ENCODE data around the gene SIRPB2.
A peak's percentile ranks its signal among the peaks of the same experiment; 100 is the strongest.

SIRPB2 gene

DNA sequence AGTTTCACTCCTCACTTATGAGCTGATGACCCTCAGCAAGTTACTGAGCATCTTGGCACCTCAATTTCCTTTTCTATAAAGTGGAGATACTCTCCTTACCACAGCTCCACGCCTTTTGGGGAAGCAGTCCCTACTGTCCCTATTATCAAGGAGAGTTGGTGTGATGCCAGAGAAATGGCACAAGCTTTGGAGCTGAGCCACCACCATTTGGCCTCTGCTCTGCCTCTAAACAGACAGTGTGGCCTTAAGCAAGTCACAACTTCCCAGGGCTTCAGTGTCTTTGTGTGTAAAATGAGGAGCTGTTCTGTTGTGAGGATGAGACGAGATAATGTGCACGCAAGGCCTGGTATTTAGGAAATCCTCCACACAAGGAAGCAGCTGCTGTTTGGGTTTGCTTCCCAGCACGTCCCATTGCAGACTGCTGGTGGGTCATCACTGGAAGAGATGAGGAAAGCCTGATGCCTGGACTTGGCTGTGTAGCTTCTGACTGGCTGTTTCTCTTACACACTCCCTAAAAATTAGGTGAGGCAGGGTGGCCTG is 43.1 kb downstream of the SIRPB2 start:
- TF ChIP-seq, protein P1, sequence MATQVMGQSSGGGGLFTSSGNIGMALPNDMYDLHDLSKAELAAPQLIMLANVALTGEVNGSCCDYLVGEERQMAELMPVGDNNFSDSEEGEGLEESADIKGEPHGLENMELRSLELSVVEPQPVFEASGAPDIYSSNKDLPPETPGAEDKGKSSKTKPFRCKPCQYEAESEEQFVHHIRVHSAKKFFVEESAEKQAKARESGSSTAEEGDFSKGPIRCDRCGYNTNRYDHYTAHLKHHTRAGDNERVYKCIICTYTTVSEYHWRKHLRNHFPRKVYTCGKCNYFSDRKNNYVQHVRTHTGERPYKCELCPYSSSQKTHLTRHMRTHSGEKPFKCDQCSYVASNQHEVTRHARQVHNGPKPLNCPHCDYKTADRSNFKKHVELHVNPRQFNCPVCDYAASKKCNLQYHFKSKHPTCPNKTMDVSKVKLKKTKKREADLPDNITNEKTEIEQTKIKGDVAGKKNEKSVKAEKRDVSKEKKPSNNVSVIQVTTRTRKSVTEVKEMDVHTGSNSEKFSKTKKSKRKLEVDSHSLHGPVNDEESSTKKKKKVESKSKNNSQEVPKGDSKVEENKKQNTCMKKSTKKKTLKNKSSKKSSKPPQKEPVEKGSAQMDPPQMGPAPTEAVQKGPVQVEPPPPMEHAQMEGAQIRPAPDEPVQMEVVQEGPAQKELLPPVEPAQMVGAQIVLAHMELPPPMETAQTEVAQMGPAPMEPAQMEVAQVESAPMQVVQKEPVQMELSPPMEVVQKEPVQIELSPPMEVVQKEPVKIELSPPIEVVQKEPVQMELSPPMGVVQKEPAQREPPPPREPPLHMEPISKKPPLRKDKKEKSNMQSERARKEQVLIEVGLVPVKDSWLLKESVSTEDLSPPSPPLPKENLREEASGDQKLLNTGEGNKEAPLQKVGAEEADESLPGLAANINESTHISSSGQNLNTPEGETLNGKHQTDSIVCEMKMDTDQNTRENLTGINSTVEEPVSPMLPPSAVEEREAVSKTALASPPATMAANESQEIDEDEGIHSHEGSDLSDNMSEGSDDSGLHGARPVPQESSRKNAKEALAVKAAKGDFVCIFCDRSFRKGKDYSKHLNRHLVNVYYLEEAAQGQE (IDR thresholded peaks at IDR 0.05; ENCODE audit: insufficient read depth in 1 of 2, low read depth in 2 of 2, low read length in 2 of 2): no peak
- TF ChIP-seq SIN3A (IDR thresholded peaks at IDR 0.05; ENCODE audit: borderline replicate concordance, insufficient read depth, low read length) (no peak), POLR2AphosphoS5 (IDR thresholded peaks at IDR 0.05; ENCODE audit: low read depth, low read length) (no peak), TAF1 (IDR thresholded peaks at IDR 0.05; ENCODE audit: borderline replicate concordance, insufficient read depth, low read length) (no peak), FOXP2 (optimal IDR thresholded peaks at IDR 0.05; ENCODE audit: borderline replicate concordance, extremely low read depth, extremely low read length, insufficient read depth) (no peak)

DNA sequence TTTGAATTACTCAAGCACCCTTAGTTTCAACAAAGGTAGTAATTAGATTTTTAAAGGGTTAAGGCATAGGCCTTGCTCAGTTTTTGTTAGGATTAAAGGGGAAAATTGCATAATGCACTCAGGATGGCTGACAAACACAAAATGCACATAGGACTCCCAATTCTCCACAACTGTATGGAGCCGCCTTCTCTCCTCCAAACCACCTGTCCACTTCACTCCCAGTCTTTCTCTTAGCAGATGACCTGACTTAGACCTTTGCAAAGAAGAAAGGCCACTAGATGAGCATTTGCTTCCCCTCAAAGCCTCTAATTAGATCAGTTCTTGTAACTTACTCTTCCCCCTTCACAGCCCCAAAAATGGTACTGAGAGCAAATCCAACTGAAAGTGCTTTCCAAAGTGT is 44.7 kb downstream of the SIRPB2 start:
- no peak for TF ChIP-seq SIN3A (IDR thresholded peaks at IDR 0.05; ENCODE audit: borderline replicate concordance, insufficient read depth, low read length)
- no peak for TF ChIP-seq POLR2AphosphoS5 (IDR thresholded peaks at IDR 0.05; ENCODE audit: low read depth, low read length)
- TF ChIP-seq TAF1 (IDR thresholded peaks at IDR 0.05; ENCODE audit: borderline replicate concordance, insufficient read depth, low read length): no peak
- TF ChIP-seq FOXP2 (optimal IDR thresholded peaks at IDR 0.05; ENCODE audit: borderline replicate concordance, extremely low read depth, extremely low read length, insufficient read depth): no peak
- TF ChIP-seq, protein P1 (IDR thresholded peaks at IDR 0.05; ENCODE audit: insufficient read depth in 1 of 2, low read depth in 2 of 2, low read length in 2 of 2): no peak

DNA sequence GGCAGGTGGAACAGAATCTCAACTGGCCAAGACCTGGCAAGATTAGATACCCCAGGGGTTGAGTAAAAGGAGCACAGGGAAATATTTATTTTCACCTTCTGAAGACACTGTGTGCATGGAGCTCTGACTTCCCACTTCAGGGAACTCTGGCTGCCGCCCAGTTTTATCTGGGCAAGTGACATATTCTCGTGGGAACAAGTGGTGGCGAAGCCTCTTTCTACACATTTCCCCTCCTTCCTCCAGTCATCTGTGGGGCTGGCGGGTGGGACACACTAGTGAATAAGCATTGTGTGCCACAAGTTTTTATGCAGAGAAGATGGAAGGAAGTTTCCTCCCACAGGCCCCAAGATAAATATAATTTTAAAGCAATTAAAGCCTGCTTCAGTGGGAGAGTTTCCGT is 48.1 kb downstream of the SIRPB2 start:
- TF ChIP-seq SIN3A (IDR thresholded peaks at IDR 0.05; ENCODE audit: borderline replicate concordance, insufficient read depth, low read length) (no peak), TAF1 (IDR thresholded peaks at IDR 0.05; ENCODE audit: borderline replicate concordance, insufficient read depth, low read length) (no peak), FOXP2 (optimal IDR thresholded peaks at IDR 0.05; ENCODE audit: borderline replicate concordance, extremely low read depth, extremely low read length, insufficient read depth) (no peak), POLR2AphosphoS5 (IDR thresholded peaks at IDR 0.05; ENCODE audit: low read depth, low read length) (no peak)
- TF ChIP-seq, protein P1 (IDR thresholded peaks at IDR 0.05; ENCODE audit: insufficient read depth in 1 of 2, low read depth in 2 of 2, low read length in 2 of 2): no peak

DNA sequence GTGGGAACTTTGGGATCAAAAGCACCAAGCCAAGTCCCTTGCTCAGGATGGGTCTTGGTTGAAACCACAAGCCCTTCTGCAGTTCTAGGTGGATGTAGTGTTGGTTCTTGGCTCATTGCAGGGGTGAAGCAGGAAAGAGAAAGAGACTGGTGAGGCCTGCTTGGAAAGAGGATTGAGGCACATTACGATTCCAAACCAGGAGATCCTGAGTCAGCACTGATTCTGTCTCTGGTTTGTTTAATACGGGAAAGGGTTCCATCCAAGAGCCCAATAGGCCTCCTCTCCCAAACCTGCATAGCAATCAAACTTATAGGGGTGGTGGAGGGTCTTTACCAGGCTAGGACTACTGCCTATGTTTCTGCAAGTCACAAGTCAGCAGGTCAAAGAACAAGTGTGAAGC is 48.9 kb downstream of the SIRPB2 start:
- TF ChIP-seq SIN3A (IDR thresholded peaks at IDR 0.05; ENCODE audit: borderline replicate concordance, insufficient read depth, low read length) (no peak), FOXP2 (optimal IDR thresholded peaks at IDR 0.05; ENCODE audit: borderline replicate concordance, extremely low read depth, extremely low read length, insufficient read depth) (no peak), TAF1 (IDR thresholded peaks at IDR 0.05; ENCODE audit: borderline replicate concordance, insufficient read depth, low read length) (no peak), POLR2AphosphoS5 (IDR thresholded peaks at IDR 0.05; ENCODE audit: low read depth, low read length) (no peak)

DNA sequence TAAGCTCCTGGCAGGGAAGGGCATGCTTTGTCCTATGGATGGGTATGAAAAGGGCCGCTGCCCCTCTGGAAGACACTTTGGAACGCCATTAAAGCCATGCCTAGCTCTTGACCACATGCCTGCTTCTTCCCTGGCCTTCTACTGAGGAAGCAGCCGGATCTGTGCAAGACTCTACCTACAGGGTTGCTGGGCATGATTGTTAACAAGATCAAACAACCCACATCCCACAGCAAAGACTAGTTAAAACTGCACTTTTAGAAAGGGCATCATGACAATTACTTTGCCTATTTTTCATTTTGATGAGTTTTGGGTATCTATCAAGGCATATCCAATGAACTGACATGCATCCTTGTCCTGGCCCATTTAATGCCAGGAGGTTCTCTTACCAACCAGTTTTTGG is 50.1 kb downstream of the SIRPB2 start:
- TF ChIP-seq TAF1 (IDR thresholded peaks at IDR 0.05; ENCODE audit: borderline replicate concordance, insufficient read depth, low read length): no peak
- TF ChIP-seq POLR2AphosphoS5 (IDR thresholded peaks at IDR 0.05; ENCODE audit: low read depth, low read length): 0 out of 2 replicates have a peak, but pooled peaks have one; percentile 11
- no peak for TF ChIP-seq FOXP2 (optimal IDR thresholded peaks at IDR 0.05; ENCODE audit: borderline replicate concordance, extremely low read depth, extremely low read length, insufficient read depth)

DNA sequence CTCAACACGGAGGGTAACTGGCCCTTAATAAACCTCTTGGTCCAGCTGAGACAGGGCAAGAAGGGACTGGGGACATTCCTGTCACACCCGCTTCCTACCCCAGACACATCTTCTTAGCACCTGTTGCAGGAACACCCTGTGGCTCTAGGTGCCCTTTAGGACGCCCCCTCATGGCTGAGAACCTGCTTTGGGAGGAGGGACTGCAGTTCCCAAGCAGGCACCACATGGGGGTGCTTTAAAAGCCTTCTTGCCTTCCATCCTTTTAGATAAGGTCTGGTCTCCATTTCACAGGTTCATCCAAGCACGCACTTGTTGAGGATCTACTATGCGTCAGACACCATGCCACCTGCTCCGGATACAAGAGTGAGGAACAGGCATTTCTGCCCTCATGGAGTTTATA is 51.2 kb downstream of the SIRPB2 start:
- TF ChIP-seq, protein P1 (IDR thresholded peaks at IDR 0.05; ENCODE audit: insufficient read depth in 1 of 2, low read depth in 2 of 2, low read length in 2 of 2): no peak
- no peak for TF ChIP-seq TAF1 (IDR thresholded peaks at IDR 0.05; ENCODE audit: borderline replicate concordance, insufficient read depth, low read length)
- no peak for TF ChIP-seq SIN3A (IDR thresholded peaks at IDR 0.05; ENCODE audit: borderline replicate concordance, insufficient read depth, low read length)
- TF ChIP-seq FOXP2 (optimal IDR thresholded peaks at IDR 0.05; ENCODE audit: borderline replicate concordance, extremely low read depth, extremely low read length, insufficient read depth): no peak

Measured in PFSK-1 (cell line).